GM04504 (cell line): ENCODE measurements around the gene MORC4.
"Not testable (repeated sequence)": the region's sequence is repeated elsewhere in the genome, so short reads cannot be mapped to it uniquely, and the experiment has no call there.

Source experiments
- DNase-seq: peaks from one replicate; pipeline ENCODE4 v3.0.0-alpha.2; 2012; ENCODE audit warnings: low read depth

MORC4 gene

DNA sequence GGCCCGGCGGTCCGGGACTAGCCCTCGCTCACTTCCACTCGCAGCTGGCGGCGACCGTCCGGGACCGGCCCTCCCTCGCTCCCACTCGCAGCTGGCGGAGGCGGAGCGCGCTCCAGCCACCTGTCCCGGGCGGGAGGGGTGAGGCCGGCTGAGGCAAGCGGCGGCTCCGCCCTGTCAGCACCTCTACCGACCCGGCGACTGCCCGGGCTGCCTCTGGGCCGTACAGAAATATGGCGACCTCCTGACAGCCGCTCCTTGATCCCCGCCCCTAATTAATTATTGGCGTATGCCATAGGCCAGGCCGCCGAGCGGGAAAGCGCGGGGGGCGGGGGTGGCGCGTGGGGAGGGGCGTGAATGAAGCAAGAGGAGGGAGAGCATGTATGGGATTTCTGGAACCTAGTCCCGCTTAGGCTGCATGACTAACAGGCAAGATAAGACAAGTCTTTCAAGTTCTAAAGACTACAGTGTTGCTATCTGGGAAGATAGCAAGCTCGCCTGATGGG is at the start of gene MORC4:
TSS of gene MORC4 (minus strand) at position 200 of the 503 bp plus-strand sequence. CDS start 243 bp downstream, outside the sequence.
- DNase-seq, result peak; percentile 32

GRCh38 chrX:107047622-107048021 is 47.6 kb upstream of the MORC4 start:
- no peak for DNase-seq

DNA sequence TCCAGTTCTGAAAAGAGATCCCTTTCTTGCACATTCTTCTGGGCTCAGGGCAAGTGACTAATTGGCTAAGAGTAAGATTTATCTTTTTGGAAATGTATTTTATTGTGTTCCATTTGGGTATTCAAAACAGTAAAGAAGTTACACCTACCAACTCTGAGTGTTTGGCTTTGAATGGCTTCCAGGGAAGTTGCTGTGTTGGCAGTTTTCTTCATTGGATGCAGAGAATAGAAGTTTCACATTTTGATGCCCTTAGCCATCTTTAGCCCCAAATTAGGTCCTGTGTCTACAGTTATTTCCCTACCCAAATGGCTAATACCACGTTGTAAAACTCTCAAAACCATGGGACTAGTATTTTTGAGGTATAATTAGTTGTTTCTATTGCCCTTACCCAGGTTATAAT is 29.7 kb upstream of the MORC4 start:
- no peak for DNase-seq

- no peak for DNase-seq
These were observed 25.5 kb upstream of the MORC4 start for GRCh38 chrX:107025545-107025944.

DNA sequence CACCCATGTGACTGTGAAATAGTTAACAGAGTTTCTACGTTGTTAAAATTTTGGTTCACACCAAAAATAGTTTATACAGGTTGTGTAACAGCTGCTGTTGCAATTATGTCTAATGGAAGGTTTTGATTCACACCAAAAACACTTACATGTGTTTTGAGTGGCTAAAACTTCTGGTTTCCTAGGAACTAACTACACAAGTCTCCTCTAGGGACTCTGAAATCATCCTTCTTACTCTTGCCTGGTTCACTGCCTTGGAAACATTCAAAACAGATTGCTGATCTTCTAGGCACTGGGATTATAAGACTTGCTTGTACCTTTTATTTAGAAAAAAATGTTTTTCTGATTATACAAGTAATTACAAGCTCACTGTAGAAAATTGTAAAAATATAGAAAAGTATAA is 14.9 kb upstream of the MORC4 start:
- no peak for DNase-seq

DNA sequence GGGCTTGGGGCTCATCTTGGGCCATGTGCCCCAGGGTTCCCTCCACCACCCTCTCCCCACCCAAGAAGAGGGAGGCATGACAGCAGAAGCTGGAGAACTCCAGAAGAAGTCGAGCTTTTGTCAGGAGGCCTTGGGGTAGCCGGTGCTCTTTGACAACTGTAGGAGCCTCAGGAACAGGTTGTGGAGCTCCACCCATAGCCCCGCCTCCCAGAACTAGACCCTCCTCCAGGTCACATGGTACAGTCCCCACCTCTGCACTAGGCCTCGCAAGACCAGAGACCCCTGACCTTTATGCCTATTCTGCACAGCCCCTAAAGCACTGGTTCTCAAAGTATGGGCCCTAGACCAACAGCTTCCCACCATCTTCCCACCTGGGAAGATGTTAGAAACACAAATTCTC is 8.0 kb upstream of the MORC4 start:
- no peak for DNase-seq

DNA sequence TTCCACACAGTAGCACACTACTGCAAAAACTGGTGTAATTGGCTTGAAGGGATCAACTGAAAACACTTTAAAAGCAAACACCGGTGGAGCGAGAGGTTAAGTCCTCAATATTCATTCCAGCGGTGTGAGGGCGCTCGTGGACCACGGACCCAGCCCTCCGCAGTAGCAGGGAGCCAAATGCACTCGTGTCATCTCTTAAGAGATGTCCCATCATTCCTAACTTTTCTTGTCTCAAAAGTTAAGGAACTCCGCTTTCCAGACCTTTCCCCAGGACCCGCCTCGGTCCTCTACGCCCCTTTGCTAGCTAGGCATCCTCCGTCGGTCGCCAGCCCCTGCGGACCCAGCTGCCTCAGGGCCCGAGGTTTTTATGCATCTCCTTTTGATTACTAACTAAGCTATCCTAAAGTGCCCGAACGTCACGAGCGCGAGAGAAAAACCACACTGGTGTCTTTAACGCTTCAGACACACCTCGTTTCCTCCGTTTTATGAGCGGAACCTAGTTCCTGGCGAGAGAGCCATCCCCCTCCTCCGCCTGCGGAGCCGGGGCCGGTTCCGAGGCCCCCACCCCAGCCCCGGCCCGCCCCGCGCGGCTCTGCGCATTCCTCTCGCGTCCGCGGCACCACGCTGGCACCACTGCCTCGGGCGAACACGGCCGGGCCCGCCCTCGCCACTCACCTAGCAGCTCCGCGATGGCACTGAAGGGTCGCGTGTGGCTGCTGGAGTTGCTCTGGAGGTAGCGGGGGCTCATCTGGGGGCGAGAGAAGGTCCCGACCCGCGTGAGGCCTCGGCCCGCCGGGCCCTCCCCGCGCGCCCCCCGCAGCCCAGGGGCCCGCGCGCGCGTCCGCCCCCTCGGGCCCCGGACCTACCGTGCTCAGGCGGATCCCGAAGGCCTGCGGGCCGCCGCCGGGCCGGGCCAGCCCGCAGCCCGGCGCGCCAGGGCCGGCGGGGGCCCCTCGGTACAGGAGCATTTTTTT is 723 bp downstream of the MORC4 start:
- peak; percentile 27 for DNase-seq

DNA sequence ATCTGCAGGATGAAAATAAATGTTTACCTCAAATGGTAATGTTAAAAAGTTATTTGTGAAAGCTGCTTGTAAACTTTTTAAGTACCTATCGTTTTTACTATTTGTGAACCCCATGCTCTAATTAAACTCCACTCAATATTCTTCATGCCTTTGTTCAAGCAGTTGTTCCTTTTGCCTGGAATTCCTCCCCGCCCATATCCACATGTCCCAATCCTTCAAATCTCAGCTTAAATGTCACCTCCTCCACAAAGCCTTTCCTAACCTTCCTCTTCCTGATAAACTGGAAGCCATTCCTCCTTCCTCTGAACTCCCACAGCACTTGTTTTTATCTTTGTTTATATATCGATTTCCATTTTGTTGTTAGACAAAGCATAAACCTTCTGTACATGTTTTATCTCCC is 2.4 kb downstream of the MORC4 start:
- DNase-seq, result no peak

DNA sequence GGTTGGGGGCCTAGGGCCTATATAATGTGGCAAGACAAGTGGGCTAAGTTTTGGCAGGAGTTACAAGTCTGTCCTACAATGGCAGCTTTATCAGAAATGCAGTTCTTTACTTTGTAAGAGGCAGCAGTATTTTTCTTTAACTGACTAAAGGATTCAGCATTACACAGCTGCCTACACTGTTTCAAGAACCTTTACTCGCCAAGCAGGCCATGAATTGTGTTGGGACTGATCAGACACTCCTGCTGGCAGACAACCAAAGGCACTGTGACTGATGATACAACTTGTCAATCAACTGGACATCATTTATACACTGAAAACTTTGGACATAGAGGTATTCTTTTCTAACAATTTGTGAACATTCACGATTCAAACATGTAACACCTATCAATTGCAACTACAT is 4.3 kb downstream of the MORC4 start:
- no peak for DNase-seq

GRCh38 chrX:106987488-106987887 is 12.5 kb downstream of the MORC4 start:
- DNase-seq, result no peak

- DNase-seq, result no peak
These were observed 18.9 kb downstream of the MORC4 start for GRCh38 chrX:106980952-106981626.

GRCh38 chrX:106976416-106976815 is 23.6 kb downstream of the MORC4 start:
- DNase-seq, result no peak

- DNase-seq, result no peak
These were observed 26.4 kb downstream of the MORC4 start for GRCh38 chrX:106973433-106974149.

- no peak for DNase-seq
These were observed 27.1 kb downstream of the MORC4 start for GRCh38 chrX:106972896-106973295.

GRCh38 chrX:106966547-106966946 is 33.5 kb downstream of the MORC4 start:
- not testable (repeated sequence) for DNase-seq

DNA sequence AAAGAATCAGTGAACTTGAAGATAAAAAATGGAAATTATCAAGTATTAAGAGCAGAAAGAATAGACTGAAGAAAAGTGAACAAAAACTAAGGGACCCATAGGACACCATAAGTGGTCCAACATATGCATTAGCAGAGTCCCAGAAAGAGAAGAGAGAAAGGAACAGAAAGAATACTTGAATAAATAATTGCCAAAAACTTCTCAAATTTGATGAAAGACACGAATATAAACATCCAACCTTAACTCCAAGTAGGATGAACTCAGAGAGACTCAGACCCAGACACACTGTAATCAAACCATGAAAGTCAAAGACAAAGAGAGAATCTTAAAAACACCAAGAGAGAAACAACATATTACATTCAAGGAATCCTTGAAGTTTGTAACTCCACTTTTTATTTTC is 35.7 kb downstream of the MORC4 start:
- DNase-seq, result no peak

DNA sequence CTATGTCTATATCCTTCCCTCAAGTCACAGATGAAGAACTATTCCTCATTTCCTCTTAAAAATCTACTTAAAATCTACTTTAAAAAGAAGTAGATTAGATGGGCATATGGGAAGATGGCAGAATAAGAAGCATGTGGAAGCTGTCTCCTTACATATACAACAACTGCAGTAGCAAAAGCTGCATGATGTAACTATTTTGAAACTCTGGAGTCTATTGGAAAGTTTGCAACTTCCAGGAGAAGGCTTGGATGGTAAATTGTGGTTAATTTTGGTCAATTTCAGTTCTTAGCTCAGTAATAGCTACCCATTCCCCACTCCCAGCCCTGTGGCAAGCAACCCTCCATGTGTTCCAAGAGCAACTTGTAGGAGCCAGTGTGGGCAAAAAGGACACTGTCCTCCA is 36.9 kb downstream of the MORC4 start:
- no peak for DNase-seq

DNA sequence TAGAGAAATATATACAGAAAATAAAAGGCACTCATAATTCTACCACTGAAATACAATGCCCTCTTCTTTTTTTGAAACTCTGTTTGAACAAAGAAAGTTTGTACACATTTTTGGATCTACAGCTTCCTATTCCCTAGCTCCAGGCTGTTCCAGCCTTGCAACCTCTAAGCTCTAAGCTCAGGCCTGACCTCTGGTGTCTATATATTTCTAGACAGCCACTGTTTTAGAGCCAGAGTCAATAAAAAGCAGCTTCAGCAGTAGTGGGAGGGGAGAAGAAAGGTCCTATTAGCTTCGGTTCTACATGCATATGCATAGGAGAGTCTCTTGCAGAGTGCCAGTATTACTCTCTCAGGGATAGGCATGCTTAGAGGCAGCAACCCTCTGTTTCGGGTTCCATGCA is 40.1 kb downstream of the MORC4 start:
- no peak for DNase-seq

DNA sequence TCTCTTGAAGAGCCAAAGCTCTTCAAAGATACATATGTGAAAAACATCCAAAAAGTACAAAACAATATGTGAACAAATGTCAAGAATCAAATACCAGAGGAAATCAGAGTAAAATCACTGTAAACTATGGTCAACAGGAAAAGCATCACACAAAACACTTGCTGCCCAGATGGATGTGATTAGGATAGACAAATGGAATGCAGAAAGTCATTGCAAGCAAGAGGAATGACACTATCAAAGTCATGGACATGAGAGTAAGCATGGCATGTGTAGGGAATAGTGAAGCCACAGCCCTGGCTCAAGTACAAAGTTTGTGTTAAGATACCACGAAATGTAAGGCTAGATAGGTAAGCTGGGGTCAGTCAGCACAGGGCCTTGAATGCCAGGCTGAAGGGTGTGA is 42.2 kb downstream of the MORC4 start:
- DNase-seq, result no peak

GRCh38 chrX:106955004-106955772 is 44.8 kb downstream of the MORC4 start:
- no peak for DNase-seq

GRCh38 chrX:106954041-106954440 is 46.0 kb downstream of the MORC4 start:
- no peak for DNase-seq

GRCh38 chrX:106952988-106953387 is 47.0 kb downstream of the MORC4 start:
- no peak for DNase-seq
